BLaER1 (cell line): ENCODE measurements around the gene HAVCR1.

Source experiments
- H3K27ac ChIP-seq: shearing (Covaris generic); formaldehyde crosslinking; 2 replicates; pipeline ENCODE4 v1.8.1; 2022
- H3K27me3 ChIP-seq: shearing (Covaris generic); formaldehyde crosslinking; 2 replicates; pipeline ENCODE4 v1.8.1; 2022
- H3K36me3 ChIP-seq: shearing (Covaris generic); formaldehyde crosslinking; 2 replicates; pipeline ENCODE4 v1.8.1; 2022
- H3K4me1 ChIP-seq: shearing (Covaris generic); formaldehyde crosslinking; 2 replicates; pipeline ENCODE4 v1.8.1; 2022
- H3K4me2 ChIP-seq: shearing (Covaris generic); formaldehyde crosslinking; 2 replicates; pipeline ENCODE4 v1.8.1; 2022
- H3K4me3 ChIP-seq: shearing (Covaris generic); formaldehyde crosslinking; 2 replicates; pipeline ENCODE4 v1.8.1; 2022
- H3K9ac ChIP-seq: shearing (Covaris generic); formaldehyde crosslinking; 2 replicates; pipeline ENCODE4 v1.8.1; 2022
- H3K9me3 ChIP-seq: shearing (Covaris generic); formaldehyde crosslinking; 2 replicates; pipeline ENCODE4 v1.8.1; 2022
- H4K20me1 ChIP-seq: shearing (Covaris generic); formaldehyde crosslinking; 2 replicates; pipeline ENCODE4 v1.8.1; 2022
- Cebpa-rat ChIP-seq: shearing (Covaris generic); IDR thresholded peaks from 2 replicates; pipeline ENCODE4 v1.8.1; 2022

Gene HAVCR1

GRCh38 chr5:157006262-157006661, 52.7 kb downstream of the HAVCR1 start:
- H3K4me1 ChIP-seq: no peaks in the 10 kb centered on the region
- peaks cover 12% of the 10 kb centered on the region for H3K9me3 ChIP-seq
- TF ChIP-seq Cebpa-rat: no peak
- H3K27me3 ChIP-seq: no peaks in the 10 kb centered on the region
- H3K27ac ChIP-seq: no peak overlapping the region
- no peak overlapping the region for H3K9ac ChIP-seq
- no peaks in the 10 kb centered on the region for H4K20me1 ChIP-seq
- no peak overlapping the region for H3K4me3 ChIP-seq
- no peak overlapping the region for H3K4me2 ChIP-seq
- no peaks in the 10 kb centered on the region for H3K36me3 ChIP-seq

GRCh38 chr5:157004893-157005551, 53.9 kb downstream of the HAVCR1 start:
- Histone ChIP-seq H3K36me3 (no peaks in the 10 kb centered on the region), H3K4me3 (no peak overlapping the region), H3K9me3 (peaks cover 23% of the 10 kb centered on the region), H3K27ac (no peak overlapping the region), H3K4me2 (no peak overlapping the region), H3K27me3 (no peaks in the 10 kb centered on the region), H4K20me1 (no peaks in the 10 kb centered on the region), H3K4me1 (no peaks in the 10 kb centered on the region), H3K9ac (no peak overlapping the region)
- no peak for TF ChIP-seq Cebpa-rat

GRCh38 chr5:156991714-156992113, 67.2 kb downstream of the HAVCR1 start:
- H3K4me3 ChIP-seq: no peak overlapping the region
- H3K27me3 ChIP-seq: no peaks in the 10 kb centered on the region
- no peak for TF ChIP-seq Cebpa-rat
- H3K9ac ChIP-seq: no peak overlapping the region
- H3K27ac ChIP-seq: no peak overlapping the region
- no peaks in the 10 kb centered on the region for H3K9me3 ChIP-seq
- H4K20me1 ChIP-seq: no peaks in the 10 kb centered on the region
- H3K4me2 ChIP-seq: no peak overlapping the region
- no peaks in the 10 kb centered on the region for H3K4me1 ChIP-seq
- H3K36me3 ChIP-seq: no peaks in the 10 kb centered on the region

- no peak overlapping the region for H3K9ac ChIP-seq
- no peaks in the 10 kb centered on the region for H3K36me3 ChIP-seq
- no peak overlapping the region for H3K4me2 ChIP-seq
- H4K20me1 ChIP-seq: no peaks in the 10 kb centered on the region
- no peak overlapping the region for H3K27ac ChIP-seq
- H3K4me3 ChIP-seq: no peak overlapping the region
- no peaks in the 10 kb centered on the region for H3K9me3 ChIP-seq
- H3K27me3 ChIP-seq: no peaks in the 10 kb centered on the region
- H3K4me1 ChIP-seq: peaks cover 8% of the 10 kb centered on the region; the same call in 1 of the 2 replicates
- TF ChIP-seq Cebpa-rat: no peak
Observed at GRCh38 chr5:156984064-156984463, 74.9 kb downstream of the HAVCR1 start.

- no peak for TF ChIP-seq Cebpa-rat
- H3K36me3 ChIP-seq: no peaks in the 10 kb centered on the region
- no peaks in the 10 kb centered on the region for H3K27me3 ChIP-seq
- no peak overlapping the region for H3K9ac ChIP-seq
- H3K4me3 ChIP-seq: no peak overlapping the region
- H3K4me1 ChIP-seq: peaks cover 8% of the 10 kb centered on the region; the same call in 1 of the 2 replicates
- no peak overlapping the region for H3K4me2 ChIP-seq
- no peaks in the 10 kb centered on the region for H3K9me3 ChIP-seq
- H3K27ac ChIP-seq: no peak overlapping the region
- no peaks in the 10 kb centered on the region for H4K20me1 ChIP-seq
Observed at GRCh38 chr5:156981481-156981880, 77.4 kb downstream of the HAVCR1 start.
